DND-41 (cell line): ENCODE results near the gene GPC1.

ENCODE experiments used
- ATAC-seq: fragments of 200-7000 bp; cut with Tn5 transposase; 3 replicates; pipeline ENCODE4 v1.9.1; 2021; ENCODE audit warnings: low read depth; ENCODE audit not compliant: insufficient read depth
- DNase-seq: peaks from one replicate; pipeline ENCODE4 v3.0.0-alpha.2; 2020
- H2AFZ ChIP-seq: 2 replicates; pipeline ENCODE4 v1.6.0; 2012; ENCODE audit warnings: low read depth, low read length
- H3K27ac ChIP-seq: 2 replicates; pipeline ENCODE4 v1.5.1; 2012; ENCODE audit warnings: low read length, inconsistent platforms
- H3K27me3 ChIP-seq: fragments of 200-600 bp; sonication (generic); 2 replicates; pipeline ENCODE4 v1.6.0; 2012; ENCODE audit warnings: low read length, mild to moderate bottlenecking, inconsistent platforms; ENCODE audit not compliant: insufficient read depth, poor library complexity
- H3K36me3 ChIP-seq: 2 replicates; pipeline ENCODE4 v1.5.1; 2012; ENCODE audit warnings: low read length, inconsistent platforms; ENCODE audit not compliant: insufficient read depth
- H3K4me1 ChIP-seq: 2 replicates; pipeline ENCODE4 v1.5.1; 2012; ENCODE audit warnings: mild to moderate bottlenecking, low read length; ENCODE audit not compliant: insufficient read depth
- H3K4me2 ChIP-seq: 2 replicates; pipeline ENCODE4 v1.6.0; 2012; ENCODE audit warnings: mild to moderate bottlenecking, moderate library complexity, low read length, inconsistent platforms; ENCODE audit not compliant: insufficient read depth
- H3K4me3 ChIP-seq, 2 experiments: fragments of 200-600 bp in 1 of 2; shearing (Covaris generic) in 1 of 2; 2 replicates each; pipeline ENCODE4 v1.5.1; 2012 to 2016; ENCODE audit warnings: inconsistent platforms in 2 of 2, low read length in 2 of 2, mild to moderate bottlenecking in 2 of 2, low read depth in 1 of 2, moderate library complexity in 1 of 2
- H3K79me2 ChIP-seq: 2 replicates; pipeline ENCODE4 v1.6.0; 2012; ENCODE audit warnings: low read length, inconsistent platforms; ENCODE audit not compliant: insufficient read depth
- H3K9ac ChIP-seq: 2 replicates; pipeline ENCODE4 v1.6.0; 2012; ENCODE audit warnings: low read depth, mild to moderate bottlenecking, inconsistent platforms, low read length, moderate library complexity
- H3K9me3 ChIP-seq: 2 replicates; pipeline ENCODE4 v1.5.1; 2012; ENCODE audit warnings: low read length, moderate library complexity, mild to moderate bottlenecking, inconsistent platforms; ENCODE audit not compliant: insufficient read depth, severe bottlenecking
- H4K20me1 ChIP-seq: 2 replicates; pipeline ENCODE4 v1.6.0; 2012; ENCODE audit warnings: low read length; ENCODE audit not compliant: insufficient read depth
- EZH2 ChIP-seq: IDR thresholded peaks from 3 replicates; pipeline ENCODE4 v1.6.1; 2012; ENCODE audit warnings: borderline replicate concordance, low read depth, mild to moderate bottlenecking, moderate library complexity, low read length, inconsistent platforms; ENCODE audit not compliant: severe bottlenecking
- TF ChIP-seq, protein P1 (sequence below): IDR thresholded peaks from 2 replicates; pipeline ENCODE4 v1.5.1; 2012; ENCODE audit warnings: borderline replicate concordance, low read length, moderate library complexity, mild to moderate bottlenecking; ENCODE audit not compliant: poor library complexity, severe bottlenecking; ENCODE audit errors: extremely low read depth

GPC1 gene

DNA sequence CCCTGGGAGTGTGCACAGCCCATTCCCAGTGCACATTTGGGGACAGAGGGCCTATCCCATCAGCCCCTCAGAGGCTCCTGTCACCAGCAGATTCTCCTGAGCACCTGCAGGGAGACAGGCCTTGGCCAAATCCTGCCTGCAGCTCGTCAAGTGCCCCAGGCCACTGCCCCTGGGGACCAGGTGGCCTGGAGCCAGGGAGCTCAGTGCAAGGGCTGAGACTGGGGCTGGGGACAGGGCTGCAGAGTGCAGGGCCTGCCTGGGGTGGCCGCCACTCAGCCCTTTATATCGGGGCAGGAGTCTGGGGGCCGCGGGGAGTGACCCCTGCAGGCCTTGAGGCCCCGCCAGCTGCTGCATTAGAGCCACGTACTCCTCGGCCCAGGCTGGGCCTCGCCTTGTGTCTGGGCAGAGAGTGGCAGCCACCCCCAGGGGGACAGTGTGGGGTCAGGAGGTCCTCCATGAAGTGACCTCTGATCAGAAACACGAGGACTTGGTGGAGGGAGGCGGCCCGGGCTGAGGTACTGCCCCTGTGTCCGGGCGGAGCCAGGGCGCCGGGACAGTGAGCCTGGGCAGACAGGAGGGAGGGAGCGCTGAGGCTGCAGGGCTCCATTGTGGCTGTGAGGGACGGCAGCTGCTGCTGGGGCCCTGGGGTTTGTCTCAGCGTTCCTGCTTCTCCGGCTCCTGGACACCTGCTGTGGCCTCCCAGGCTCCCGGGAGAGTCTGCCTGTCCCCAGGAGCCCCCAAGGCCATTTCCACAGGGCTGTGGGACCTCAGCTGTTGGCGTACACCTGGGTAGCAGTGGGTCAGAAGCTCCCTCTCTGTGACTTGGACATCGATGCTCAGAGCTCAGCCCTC, 24.2 kb downstream of the GPC1 start:
- DNase-seq (no peak), ATAC-seq (no peak)
- TF ChIP-seq, protein P1, sequence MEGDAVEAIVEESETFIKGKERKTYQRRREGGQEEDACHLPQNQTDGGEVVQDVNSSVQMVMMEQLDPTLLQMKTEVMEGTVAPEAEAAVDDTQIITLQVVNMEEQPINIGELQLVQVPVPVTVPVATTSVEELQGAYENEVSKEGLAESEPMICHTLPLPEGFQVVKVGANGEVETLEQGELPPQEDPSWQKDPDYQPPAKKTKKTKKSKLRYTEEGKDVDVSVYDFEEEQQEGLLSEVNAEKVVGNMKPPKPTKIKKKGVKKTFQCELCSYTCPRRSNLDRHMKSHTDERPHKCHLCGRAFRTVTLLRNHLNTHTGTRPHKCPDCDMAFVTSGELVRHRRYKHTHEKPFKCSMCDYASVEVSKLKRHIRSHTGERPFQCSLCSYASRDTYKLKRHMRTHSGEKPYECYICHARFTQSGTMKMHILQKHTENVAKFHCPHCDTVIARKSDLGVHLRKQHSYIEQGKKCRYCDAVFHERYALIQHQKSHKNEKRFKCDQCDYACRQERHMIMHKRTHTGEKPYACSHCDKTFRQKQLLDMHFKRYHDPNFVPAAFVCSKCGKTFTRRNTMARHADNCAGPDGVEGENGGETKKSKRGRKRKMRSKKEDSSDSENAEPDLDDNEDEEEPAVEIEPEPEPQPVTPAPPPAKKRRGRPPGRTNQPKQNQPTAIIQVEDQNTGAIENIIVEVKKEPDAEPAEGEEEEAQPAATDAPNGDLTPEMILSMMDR = no peak
- TF ChIP-seq EZH2 = no peak
- H3K9me3 ChIP-seq = no peaks in the 10 kb centered on the region
- no peaks in the 10 kb centered on the region for H3K36me3 ChIP-seq
- H3K9ac ChIP-seq = no peak overlapping the region
- 0 out of 2 replicates have a peak, but pooled peaks cover 3% of the 10 kb centered on the region for H4K20me1 ChIP-seq
- no peak overlapping the region for H3K4me2 ChIP-seq
- H3K4me3 ChIP-seq = no peak overlapping the region
- H3K27me3 ChIP-seq = no peaks in the 10 kb centered on the region
- no peaks in the 10 kb centered on the region for H3K4me1 ChIP-seq
- H3K79me2 ChIP-seq = no peaks in the 10 kb centered on the region
- H2AFZ ChIP-seq = no peak overlapping the region
- H3K27ac ChIP-seq = no peak overlapping the region

DNA sequence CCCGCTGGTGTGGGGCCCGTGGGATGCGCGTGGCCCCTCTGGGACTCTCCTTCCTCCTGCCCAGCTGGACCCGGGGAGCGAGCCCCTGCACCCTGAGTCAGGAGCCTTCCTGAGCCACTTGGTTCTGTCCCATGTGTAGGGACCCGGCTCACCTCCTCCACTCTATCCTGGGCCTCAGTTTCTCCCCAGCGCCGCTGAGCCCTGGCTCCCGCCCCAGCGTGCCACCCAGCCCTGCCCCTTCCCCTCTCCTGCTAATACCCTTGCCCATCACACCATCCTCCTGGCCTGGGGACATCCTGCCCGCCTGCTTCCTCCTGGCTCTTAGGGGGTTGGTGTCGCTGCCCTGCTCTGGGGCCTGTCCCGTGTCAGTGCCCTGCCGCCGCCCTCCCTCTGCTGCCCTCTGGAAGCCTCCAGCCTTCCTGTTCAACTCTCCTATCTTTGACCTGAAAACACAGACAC, 24.8 kb downstream of the GPC1 start:
- Histone ChIP-seq H3K27me3 (no peaks in the 10 kb centered on the region), H3K79me2 (no peaks in the 10 kb centered on the region), H4K20me1 (0 out of 2 replicates have a peak, but pooled peaks cover 3% of the 10 kb centered on the region), H3K36me3 (no peaks in the 10 kb centered on the region), H3K9ac (no peak overlapping the region), H3K9me3 (no peaks in the 10 kb centered on the region), H3K4me3 (no peak overlapping the region), H2AFZ (no peak overlapping the region), H3K27ac (no peak overlapping the region), H3K4me1 (no peaks in the 10 kb centered on the region), H3K4me2 (no peak overlapping the region)
- DNase-seq = no peak
- ATAC-seq = no peak
- TF ChIP-seq, protein P1 = no peak
- no peak for TF ChIP-seq EZH2

DNA sequence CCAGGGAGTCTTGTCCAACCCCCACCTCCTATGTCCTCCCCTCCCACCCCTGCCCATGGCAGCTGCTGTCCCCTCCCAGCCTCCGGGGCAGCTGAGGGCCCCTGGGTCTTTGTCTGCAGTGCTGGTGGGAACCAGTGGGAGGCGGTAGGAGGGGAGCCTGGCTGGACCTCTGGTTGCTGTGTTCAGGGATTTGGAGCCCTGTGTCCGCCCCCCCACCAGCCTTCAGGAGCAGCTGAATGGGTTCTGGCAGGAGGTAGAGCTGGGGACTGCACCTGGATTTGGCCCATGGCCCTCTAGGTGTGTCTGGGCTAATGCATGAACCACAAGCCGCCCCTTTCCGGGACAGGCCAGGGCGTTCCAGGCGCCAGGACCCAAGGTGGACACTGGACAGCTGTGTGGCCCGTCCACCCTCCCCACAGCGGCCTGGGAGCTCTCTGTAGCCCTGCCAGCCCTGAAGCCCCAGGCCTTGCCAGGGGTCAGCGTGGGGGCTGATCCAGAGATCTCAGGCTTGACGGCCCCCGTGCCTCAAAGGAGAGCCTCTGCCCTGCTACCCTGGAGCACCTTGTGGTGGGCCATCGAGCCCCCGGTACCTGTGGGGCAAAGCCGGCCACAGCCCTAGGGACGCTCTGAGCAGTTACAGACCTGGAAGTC, 25.4 kb downstream of the GPC1 start:
- H3K9me3 ChIP-seq = no peaks in the 10 kb centered on the region
- no peak overlapping the region for H3K4me2 ChIP-seq
- H3K9ac ChIP-seq = no peak overlapping the region
- TF ChIP-seq, protein P1 = peak; percentile 23
- no peak for TF ChIP-seq EZH2
- H3K4me3 ChIP-seq = no peak overlapping the region
- H3K27ac ChIP-seq = no peak overlapping the region
- H3K79me2 ChIP-seq = no peaks in the 10 kb centered on the region
- DNase-seq (no peak), ATAC-seq (no peak)
- 0 out of 2 replicates have a peak, but pooled peaks cover 3% of the 10 kb centered on the region for H4K20me1 ChIP-seq
- H3K4me1 ChIP-seq = no peaks in the 10 kb centered on the region
- no peaks in the 10 kb centered on the region for H3K36me3 ChIP-seq
- H2AFZ ChIP-seq = no peak overlapping the region
- H3K27me3 ChIP-seq = no peaks in the 10 kb centered on the region
